ENCODE results near the gene KLHL24. TPM values are rescaled to one million over a fixed set of nuclear protein-coding genes. Genes with fewer than 3 reads are reported as not detected.

Gene KLHL24
- total RNA-seq: 59.0 and 102 TPM in 2 replicates

GRCh38 chr3:183635431-183636220 is at the start of gene KLHL24:
TSS of gene KLHL24 (plus strand) at chr3:183635623. CDS start at chr3:183650357, 14,734 bp downstream.

GRCh38 chr3:183697610-183698317 is 62.3 kb downstream of the KLHL24 start, which contains the start of gene YEATS2:
TSS of gene YEATS2 (plus strand) at chr3:183697797. CDS start at chr3:183715163, 17,366 bp downstream.

Other genes starting within 250 kb of the KLHL24 start
- gene MCF2L2, start 207.0 kb upstream of the KLHL24 start, total RNA-seq: 0.21 TPM in 1 of 2 replicates, not detected in the other
- gene KLHL6, start 79.9 kb upstream of the KLHL24 start, total RNA-seq: not detected in 2 replicates
- gene YEATS2, start 62.2 kb downstream of the KLHL24 start, total RNA-seq: 22.4 and 34.9 TPM in 2 replicates
- 1.2 and 2.1 TPM in 2 replicates for gene MAP6D1, start 190.0 kb downstream of the KLHL24 start, total RNA-seq
- 34.0 and 36.0 TPM in 2 replicates for gene PARL, start 249.3 kb downstream of the KLHL24 start, total RNA-seq